GM19463 (cell line): Measurements from ENCODE around the gene DUOX1.

Experiments used
- ATAC-seq: cut with Tn5 transposase; IDR thresholded peaks from one replicate; pipeline ENCODE4 v1.9.1; 2021; ENCODE audit warnings: mild to moderate bottlenecking, moderate library complexity; ENCODE audit not compliant: unreplicated experiment

The DUOX1 gene

DNA sequence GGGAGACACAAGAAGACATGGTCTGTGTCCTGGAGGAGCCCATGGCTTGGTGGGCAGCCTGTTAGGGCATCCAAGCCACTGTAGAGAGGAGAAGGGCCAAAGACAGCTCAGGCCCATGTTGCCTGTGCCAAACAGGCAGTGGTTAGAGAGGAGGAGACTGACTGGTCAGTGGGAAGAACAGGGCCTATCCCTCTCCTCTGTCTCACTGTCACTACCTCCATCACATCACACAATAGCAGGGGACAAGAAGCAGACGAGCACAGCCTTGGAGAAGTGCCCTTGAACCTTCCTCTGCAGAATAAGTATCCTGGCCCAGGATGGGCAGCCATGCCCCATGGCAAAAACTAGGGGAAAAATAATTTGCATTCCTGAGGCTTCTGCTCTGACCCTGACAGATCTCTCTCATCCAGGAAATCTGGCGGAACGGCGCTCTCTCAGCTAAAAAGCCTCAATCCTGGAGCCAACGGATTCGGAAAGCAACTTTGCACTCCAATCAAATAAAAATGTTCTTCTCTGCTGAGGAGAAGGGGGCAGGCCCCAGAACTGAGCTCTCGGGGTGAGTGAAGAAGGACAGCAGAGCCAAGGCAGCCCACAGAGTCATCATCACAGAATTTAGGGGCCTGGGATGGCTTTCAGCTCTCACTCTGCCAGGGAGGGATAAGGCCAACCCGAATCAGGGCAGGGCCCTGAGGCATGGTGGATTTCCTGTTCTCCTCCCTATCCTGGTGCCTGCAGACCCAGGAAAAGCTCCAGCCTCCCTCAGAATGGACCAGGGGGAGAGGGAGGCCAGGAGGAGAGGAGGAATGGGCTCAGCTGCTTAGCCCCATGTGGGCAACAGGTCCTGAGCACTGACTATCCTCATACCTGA lies 56.3 kb downstream of the DUOX1 start:
- ATAC-seq = no peak

- peak; percentile 5 for ATAC-seq
These were observed 57.2 kb downstream of the DUOX1 start for GRCh38 chr15:45186771-45187577.

DNA sequence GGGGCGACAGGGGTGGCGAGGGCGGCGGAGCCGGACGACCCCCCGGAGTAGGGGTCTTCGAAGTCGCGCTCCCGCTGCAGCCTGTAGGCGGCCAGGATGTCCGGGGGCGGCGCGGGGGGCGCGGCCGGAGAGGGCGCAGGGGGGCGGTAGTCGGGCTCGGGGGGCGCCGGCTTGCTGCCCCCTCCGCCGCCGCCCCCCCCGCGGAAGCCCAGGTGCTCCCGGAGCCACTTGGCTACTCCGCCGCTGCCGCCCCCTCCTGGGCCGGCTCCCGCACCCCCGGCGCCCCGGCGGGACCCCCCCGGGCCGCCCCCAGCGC lies 57.7 kb downstream of the DUOX1 start:
- peak; percentile 3 for ATAC-seq

DNA sequence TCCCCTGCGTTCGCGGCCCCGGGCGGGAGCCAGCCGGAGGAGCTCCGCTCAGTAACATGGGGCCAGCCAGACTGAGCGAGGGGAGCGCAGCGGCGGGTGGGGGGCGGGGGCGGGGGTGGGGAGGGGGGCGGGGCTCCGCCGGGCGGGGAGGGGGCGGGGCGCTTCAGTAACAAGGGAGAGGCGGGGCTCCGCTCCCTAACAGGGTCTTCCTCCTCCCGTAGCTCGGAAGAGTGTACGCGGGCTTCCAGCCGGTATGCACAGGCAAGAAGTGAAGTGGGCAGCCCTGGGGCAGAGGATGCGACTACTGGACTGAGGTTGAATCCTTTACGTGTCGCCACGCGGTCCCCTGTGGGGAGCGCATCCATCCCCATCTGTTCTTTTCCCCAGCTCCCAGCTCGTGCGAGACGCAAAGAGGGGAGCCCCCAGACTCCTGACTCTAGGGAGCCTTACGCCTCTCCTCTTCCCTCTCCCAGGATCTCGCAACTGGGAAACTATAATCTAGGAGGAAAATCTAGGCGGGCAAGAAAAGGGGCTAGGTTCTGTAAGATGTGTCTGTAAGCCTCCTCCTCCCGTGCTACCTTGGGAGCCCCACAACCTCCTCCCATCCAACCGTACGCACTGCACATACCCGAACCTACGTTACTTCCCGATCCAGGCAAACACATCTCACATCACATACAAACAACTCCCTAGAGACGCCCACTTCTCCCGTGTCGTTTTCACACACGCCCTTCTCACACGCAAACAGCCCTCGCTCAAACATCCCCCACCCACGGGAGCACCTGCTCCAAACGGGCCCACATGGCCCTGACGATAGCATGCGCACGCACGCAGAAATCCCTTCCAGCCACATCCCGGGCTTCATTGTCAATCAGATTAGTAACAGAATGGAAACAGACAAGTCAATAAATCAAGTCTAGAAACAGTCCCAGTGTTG lies 58.4 kb downstream of the DUOX1 start, which contains the start of gene SHF:
TSS of gene SHF (minus strand) at position 73 of the 937 bp plus-strand sequence. CDS start at position 58, 15 bp downstream.
- ATAC-seq = peak; percentile 47

- ATAC-seq = no peak
These were observed 67.7 kb downstream of the DUOX1 start for GRCh38 chr15:45197512-45197911.

GRCh38 chr15:45198337-45199135 lies 68.7 kb downstream of the DUOX1 start:
- peak; percentile 43 for ATAC-seq

DNA sequence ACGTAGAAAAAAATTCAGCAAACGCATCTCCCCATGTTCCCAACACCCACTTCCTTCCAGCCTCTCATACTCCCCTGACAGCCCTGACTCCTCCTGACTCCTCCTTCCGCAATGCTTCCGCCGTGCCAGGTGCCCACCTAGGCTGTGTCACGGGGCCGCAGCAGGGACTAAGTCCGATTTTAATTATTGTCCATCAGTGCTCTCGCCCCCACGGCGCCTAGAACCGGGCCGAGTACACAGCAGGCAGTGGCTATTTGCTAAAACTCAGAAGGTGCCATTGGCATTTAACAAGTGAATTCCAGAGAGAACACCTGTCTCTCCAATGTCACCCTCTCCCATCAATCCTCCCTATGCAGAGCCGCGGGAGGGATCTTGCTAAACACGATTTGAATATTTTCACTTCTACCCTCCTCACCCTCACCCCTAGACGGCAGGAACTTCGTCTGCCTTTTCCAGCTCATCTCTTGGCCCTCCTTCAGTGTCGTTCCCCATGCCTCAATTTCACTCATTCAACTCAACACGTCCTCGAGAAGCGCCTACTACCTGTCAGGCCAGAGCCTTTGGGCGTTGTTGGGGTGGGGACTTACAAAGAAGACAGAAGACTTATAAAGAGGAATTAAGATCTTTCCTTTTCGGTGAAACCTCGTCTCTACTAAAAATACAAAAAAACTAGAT lies 69.5 kb downstream of the DUOX1 start:
- ATAC-seq = peak; percentile 8

GRCh38 chr15:45200001-45200798 lies 70.4 kb downstream of the DUOX1 start:
- ATAC-seq = peak; percentile 50

DNA sequence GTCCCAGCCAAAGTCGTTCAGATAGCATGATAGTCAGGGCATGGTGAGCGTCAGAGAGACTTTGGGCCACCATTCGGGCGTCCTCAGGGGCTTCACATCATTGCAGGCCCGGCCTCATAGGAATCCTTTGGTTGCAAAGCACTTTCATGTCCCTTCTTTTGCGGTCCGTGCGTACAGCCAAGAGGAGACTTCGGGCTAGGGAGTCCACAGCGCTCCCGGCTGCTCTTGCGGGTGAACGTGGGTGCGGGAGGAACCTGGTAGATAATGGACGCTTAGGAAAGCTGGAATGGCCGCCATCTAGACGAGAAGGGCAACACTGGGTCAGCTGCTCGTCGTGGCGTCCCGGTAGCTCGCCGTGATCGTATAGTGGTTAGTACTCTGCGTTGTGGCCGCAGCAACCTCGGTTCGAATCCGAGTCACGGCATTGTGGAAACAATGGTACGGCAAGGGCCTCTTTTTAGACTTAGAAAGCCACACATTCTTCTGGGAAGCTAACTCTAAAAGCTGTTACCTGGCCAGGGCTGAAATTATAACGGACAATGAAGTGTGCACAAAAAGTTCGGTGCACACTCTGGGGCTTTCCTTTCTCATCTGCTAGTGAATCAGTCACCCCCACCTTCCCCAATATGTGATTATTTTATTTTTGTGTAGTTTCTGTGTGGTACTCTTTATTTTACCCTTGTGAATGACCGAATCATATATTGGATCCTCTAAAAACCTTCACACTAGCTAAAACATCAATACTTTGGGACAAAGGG lies 71.2 kb downstream of the DUOX1 start:
- no peak for ATAC-seq

DNA sequence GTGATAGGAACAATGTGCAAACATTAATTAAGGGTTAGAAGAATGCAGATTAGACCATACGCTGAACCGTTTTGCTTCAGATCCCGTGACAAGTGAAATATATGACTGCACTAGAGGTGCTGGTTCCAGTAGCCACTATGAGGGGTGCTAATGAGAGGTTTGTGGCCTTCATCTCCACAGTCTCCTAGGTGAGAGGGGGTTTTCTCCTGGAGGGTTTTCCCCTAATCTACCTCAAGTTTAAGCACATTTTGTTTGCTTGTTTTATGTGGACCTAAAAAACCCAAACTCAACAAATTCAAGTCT lies 71.7 kb downstream of the DUOX1 start:
- no peak for ATAC-seq

DNA sequence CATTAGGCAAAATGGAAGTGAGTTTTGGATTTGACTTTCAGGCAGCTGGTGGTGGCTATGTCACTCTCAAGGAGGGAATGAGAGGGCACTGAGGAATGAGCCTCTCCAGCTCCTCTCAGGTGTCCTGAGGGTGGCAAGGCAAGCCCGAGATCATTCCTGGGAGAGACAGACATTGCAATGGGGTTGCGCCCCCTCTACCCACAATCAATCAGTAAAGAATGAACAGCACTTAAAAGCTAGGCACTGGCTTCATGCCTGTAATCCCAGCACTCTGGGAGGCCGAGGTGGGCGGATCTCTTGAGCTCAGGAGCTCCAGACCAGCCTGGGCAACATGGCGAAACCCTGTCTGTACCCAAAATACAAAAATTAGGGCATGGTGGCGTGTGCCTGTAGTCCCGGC lies 72.1 kb downstream of the DUOX1 start:
- ATAC-seq = no peak

DNA sequence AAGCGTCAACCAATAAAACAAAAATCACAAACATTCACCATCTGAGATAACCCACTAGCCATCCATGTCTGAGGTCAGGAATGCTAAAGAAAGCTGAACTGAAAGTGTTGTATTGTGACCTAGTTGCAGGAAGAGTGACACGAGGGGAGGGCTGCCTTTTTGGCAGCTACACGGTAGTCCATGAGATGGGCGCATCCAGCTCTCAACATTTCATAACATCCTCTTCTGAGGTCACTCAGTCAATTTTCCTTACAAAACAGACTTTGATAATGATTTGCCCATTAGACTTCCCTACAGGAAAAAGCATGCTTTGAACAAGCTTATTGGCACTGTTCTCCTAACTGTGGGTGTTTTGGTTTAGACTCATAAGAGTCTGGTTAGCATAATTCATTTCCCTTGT lies 73.4 kb downstream of the DUOX1 start:
- no peak for ATAC-seq

DNA sequence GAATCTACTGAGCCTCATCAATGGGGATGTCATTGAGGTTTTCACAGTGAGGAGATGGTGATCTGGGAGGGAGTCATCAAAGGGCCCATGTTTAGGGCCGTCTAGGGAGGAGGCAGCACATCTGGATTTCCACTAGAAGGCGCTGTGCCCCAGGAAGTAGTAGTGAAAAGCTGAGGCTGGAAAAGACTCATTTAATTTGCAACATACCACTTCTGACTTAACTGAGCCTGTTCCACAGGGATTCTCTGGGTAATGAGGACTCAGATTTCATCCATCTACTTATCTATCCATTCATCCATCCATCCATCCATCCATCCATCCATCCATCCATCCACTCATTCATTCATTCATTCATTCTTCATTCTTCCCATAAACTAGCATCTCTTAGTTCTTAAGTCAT lies 75.4 kb downstream of the DUOX1 start:
- ATAC-seq = no peak

DNA sequence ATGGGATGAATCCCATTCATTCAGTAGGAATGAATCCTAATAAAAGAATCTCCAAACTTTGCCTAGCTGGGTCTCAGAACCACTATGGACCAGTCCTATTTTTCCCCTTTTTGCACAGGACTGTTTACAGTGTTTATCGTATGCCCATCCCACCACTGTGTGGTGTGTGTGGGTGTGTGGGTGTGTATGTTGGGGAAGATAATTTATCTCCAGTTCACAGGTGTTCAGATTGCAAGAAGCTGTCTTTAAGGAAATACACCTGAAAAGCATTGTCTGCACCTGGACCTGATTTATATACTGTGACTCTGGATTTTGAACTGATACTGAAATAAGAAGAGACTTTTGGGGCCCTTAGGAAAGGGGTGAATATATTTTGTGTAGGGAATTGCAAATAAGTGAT lies 82.7 kb downstream of the DUOX1 start:
- ATAC-seq = no peak
